GM12872 (cell line): Measurements from ENCODE around the gene HEMK1.

Experiments used
- CTCF ChIP-seq: IDR thresholded peaks from 3 replicates; pipeline ENCODE4 v1.5.1; 2011; ENCODE audit warnings: low read depth, mild to moderate bottlenecking, low read length, moderate library complexity; ENCODE audit not compliant: insufficient read depth

HEMK1 gene

GRCh38 chr3:50550079-50550736, 19.1 kb upstream of the HEMK1 start:
- TF ChIP-seq CTCF, result peak; percentile 83

- no peak for TF ChIP-seq CTCF
Observed at GRCh38 chr3:50551054-50551659, 18.2 kb upstream of the HEMK1 start.

GRCh38 chr3:50551681-50552435, 17.5 kb upstream of the HEMK1 start:
- no peak for TF ChIP-seq CTCF

GRCh38 chr3:50552598-50552997, 16.7 kb upstream of the HEMK1 start:
- TF ChIP-seq CTCF, result no peak

GRCh38 chr3:50554553-50554952, 14.8 kb upstream of the HEMK1 start:
- TF ChIP-seq CTCF, result no peak

- TF ChIP-seq CTCF, result no peak
Observed at GRCh38 chr3:50557106-50557505, 12.2 kb upstream of the HEMK1 start.

GRCh38 chr3:50557915-50558314, 11.4 kb upstream of the HEMK1 start:
- no peak for TF ChIP-seq CTCF
